GM06990 (cell line): ENCODE results near the gene MAGI2.

Source experiments
- DNase-seq: peaks from one replicate; pipeline ENCODE4 v3.0.0-alpha.2; 2011; ENCODE audit not compliant: insufficient read length; ENCODE audit errors: extremely low read depth
- H3K27me3 ChIP-seq: replicated peaks from 2 replicates; pipeline ENCODE4 v1.6.0; 2011; ENCODE audit warnings: low read length; ENCODE audit not compliant: control insufficient read depth, insufficient read depth
- H3K36me3 ChIP-seq: 2 replicates; pipeline ENCODE4 v1.5.1; 2011; ENCODE audit warnings: low read length; ENCODE audit not compliant: control insufficient read depth, insufficient read depth
- H3K4me3 ChIP-seq: replicated peaks from 2 replicates; pipeline ENCODE4 v1.5.1; 2011; ENCODE audit warnings: low read depth, mild to moderate bottlenecking, control low read depth, low read length
- TF ChIP-seq, protein P1 (sequence below): IDR thresholded peaks from 2 replicates; pipeline ENCODE4 v1.5.1; 2011; ENCODE audit warnings: low read length, control low read depth, mild to moderate bottlenecking, inconsistent platforms; ENCODE audit not compliant: insufficient read depth, poor library complexity, severe bottlenecking

MAGI2 gene

GRCh38 chr7:78215199-78215598 is 1238.3 kb downstream of the MAGI2 start:
- no peaks in the 10 kb centered on the region for H3K36me3 ChIP-seq
- DNase-seq: no peak
- TF ChIP-seq, protein P1, sequence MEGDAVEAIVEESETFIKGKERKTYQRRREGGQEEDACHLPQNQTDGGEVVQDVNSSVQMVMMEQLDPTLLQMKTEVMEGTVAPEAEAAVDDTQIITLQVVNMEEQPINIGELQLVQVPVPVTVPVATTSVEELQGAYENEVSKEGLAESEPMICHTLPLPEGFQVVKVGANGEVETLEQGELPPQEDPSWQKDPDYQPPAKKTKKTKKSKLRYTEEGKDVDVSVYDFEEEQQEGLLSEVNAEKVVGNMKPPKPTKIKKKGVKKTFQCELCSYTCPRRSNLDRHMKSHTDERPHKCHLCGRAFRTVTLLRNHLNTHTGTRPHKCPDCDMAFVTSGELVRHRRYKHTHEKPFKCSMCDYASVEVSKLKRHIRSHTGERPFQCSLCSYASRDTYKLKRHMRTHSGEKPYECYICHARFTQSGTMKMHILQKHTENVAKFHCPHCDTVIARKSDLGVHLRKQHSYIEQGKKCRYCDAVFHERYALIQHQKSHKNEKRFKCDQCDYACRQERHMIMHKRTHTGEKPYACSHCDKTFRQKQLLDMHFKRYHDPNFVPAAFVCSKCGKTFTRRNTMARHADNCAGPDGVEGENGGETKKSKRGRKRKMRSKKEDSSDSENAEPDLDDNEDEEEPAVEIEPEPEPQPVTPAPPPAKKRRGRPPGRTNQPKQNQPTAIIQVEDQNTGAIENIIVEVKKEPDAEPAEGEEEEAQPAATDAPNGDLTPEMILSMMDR: no peak

DNA sequence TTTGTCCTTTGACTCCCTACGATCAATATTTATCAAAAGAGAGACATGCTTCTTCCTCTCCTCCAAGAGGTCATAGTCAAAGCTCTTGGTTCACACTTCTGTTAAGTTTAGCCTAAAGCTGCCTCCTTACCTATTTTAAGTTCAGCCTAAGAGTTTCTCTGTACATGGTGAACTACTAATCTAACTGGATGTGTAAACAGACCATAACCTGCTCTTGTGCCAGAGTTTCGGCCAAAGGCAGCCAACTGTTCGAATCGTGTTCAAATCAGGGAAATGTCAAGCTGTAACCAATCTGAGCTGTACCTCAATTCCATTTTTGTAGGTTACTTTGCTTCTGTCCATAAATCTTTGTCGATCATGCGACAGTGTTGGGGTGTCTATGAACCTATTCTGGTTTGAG is 1240.1 kb downstream of the MAGI2 start:
- TF ChIP-seq, protein P1: no peak
- no peak for DNase-seq
- no peaks in the 10 kb centered on the region for H3K36me3 ChIP-seq
- H3K27me3 ChIP-seq: no peaks in the 10 kb centered on the region; the same call in 1 of the 2 replicates
- no peak overlapping the region for H3K4me3 ChIP-seq

More at GRCh38 chr7:78215199-78215598, 1238.3 kb downstream of the MAGI2 start:
- Histone ChIP-seq H3K27me3 (no peaks in the 10 kb centered on the region), H3K4me3 (no peak overlapping the region)

- Histone ChIP-seq H3K27me3 (no peaks in the 10 kb centered on the region; the same call in 1 of the 2 replicates), H3K36me3 (no peaks in the 10 kb centered on the region), H3K4me3 (no peak overlapping the region)
- DNase-seq: no peak
- TF ChIP-seq, protein P1: no peak
These were observed 1240.9 kb downstream of the MAGI2 start for GRCh38 chr7:78212476-78213060.

DNA sequence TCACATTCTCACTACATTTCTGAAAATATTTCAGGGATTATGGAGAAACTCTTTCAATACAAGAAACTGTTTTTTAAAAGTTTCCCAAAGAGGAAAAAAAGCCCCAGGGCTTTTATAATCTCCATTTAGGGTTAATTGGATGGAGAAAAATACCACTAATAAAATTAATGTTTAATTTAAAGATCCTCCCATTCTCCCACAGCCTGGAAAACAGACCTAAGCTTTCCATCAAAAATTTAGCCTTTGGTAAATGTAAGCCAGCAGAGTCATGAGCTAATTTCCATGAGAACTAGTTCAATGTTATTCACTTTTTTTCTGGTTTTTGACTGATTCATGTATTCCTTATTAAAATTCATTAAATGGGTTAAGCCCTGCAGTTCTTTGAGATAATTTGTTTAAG is 1246.2 kb downstream of the MAGI2 start:
- TF ChIP-seq, protein P1: no peak
- H3K27me3 ChIP-seq: no peaks in the 10 kb centered on the region; the same call in 1 of the 2 replicates
- DNase-seq: no peak
- H3K36me3 ChIP-seq: no peaks in the 10 kb centered on the region
- no peak overlapping the region for H3K4me3 ChIP-seq

DNA sequence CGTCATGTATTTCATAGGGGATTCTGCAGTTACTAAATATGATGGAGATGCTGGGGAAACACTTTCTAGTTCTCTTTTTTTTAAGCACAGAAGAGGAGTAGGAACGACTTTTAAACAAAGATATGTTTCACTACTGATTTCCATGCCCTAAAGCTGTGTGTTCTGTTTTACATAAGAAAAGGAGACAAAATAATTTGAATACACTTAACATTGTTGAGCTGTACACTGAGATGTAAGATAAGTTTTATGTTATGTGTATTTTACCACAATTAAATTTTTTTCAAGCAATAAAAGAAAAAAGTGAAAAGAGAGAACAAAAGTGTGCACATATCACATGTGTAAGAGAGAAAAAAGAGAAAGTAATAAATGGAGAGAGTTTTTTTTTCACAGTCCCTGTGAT is 1246.7 kb downstream of the MAGI2 start:
- no peaks in the 10 kb centered on the region for H3K36me3 ChIP-seq
- TF ChIP-seq, protein P1: no peak
- DNase-seq: no peak
- no peaks in the 10 kb centered on the region; the same call in 1 of the 2 replicates for H3K27me3 ChIP-seq
- H3K4me3 ChIP-seq: no peak overlapping the region

- DNase-seq: no peak
These were observed 1250.3 kb downstream of the MAGI2 start for GRCh38 chr7:78203042-78203720.

More at GRCh38 chr7:78203042-78203720, 1250.3 kb downstream of the MAGI2 start:
- Histone ChIP-seq H3K27me3 (no peaks in the 10 kb centered on the region), H3K36me3 (no peaks in the 10 kb centered on the region), H3K4me3 (no peak overlapping the region)
- TF ChIP-seq, protein P1: no peak
